Fibroblast of pulmonary artery (primary cell): Measurements from ENCODE around the gene NLRP9.

ENCODE experiments used
- DNase-seq: peaks from one replicate; pipeline ENCODE4 v3.0.0-alpha.2; 2010; ENCODE audit warnings: low read depth
- H3K4me3 ChIP-seq: replicated peaks from 2 replicates; pipeline ENCODE4 v1.5.1; 2011; ENCODE audit warnings: low read depth, mild to moderate bottlenecking, control low read depth, low read length, moderate library complexity
- CTCF ChIP-seq: IDR thresholded peaks from 2 replicates; pipeline ENCODE4 v1.5.1; 2011; ENCODE audit warnings: mild to moderate bottlenecking, control low read depth, low read length, inconsistent platforms; ENCODE audit errors: missing control alignments

The NLRP9 gene

GRCh38 chr19:55658846-55659459, 79.2 kb downstream of the NLRP9 start:
- DNase-seq: no peak

More at GRCh38 chr19:55658846-55659459, 79.2 kb downstream of the NLRP9 start:
- TF ChIP-seq CTCF: no peak
- no peak overlapping the region for H3K4me3 ChIP-seq
